Measurements from ENCODE around the gene ADAM12. TPM values are rescaled to one million over a fixed set of nuclear protein-coding genes. Genes with fewer than 3 reads are reported as not detected.
"Not testable (repeated sequence)": the region's sequence is repeated elsewhere in the genome, so short reads cannot be mapped to it uniquely, and the experiment has no call there.

ADAM12 gene
- polyA plus RNA-seq, 3 donors, result 1.0 to 9.2 (median 1.5) TPM

DNA sequence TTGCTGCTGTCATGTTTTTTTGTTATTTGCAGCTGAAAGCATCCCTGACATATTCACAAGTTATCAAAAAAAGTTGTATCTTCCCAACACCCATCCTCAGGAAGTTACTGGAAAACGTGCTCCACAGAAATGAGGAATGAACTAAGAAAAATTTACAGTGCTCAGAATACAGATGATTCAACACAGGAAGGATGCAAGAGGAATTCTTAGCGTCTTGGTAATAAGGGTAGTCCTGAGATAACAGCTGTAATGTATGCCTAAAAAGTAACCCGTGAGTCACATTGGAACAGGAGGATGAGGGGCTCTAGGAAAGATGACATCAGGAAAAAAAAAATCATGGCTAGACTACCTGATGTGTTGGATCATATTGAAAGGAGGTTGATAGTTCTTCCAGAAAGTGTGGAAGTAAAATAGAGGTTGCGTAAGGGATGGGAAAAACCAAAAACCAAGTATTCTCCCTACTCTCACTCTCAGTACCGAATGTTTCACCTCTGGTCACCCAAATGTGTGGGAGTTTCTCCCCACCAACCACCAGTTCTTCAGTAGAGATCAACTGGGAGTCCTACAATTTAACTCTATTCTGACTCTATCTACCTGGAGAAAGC is 3.9 kb downstream of the ADAM12 start:
- no peak overlapping the region for H3K27ac ChIP-seq (ENCODE audit: low read depth, low read length)

DNA sequence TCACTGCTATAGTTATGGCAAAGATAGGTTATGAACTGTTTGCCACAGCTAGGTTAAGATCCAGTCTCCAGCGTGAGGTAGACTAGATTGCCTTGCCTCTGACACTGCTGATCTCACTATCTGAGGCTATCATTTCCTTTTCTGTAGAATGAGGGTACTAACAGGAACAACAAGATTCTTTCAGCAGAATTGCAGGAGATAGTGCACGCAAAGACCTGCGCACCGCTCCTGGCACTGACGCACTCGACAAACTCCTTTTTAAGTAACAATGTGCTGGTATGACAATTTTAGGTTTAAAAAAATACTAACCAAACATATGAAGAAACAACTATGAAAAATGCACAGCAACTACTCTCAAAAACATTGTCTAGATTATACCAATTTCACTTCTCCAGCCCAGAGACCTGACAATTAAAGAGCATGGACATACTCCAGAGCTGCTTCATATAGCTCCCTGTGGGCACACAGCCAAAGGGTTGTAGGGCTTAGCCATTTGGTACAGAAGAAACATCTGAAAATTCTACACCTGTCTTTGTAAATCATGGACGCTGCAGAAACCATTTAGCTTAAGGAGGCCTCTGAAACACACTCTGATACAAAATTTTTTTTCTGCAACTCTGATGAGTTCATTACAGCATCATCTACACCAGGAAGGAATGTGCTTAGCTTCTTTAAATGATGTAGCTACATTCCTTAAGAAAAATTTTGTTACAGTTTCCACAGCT is 7.8 kb downstream of the ADAM12 start:
- H3K27ac ChIP-seq (ENCODE audit: low read depth, low read length), result no peak overlapping the region
- 79 to 85% (median 84%) methylated on average over 7 of the region's 7 CpGs for WGBS, 3 donors

More for the DNA sequence above, 3.9 kb downstream of the ADAM12 start:
- 77 to 80% (median 79%) methylated on average over 5 of the region's 5 CpGs for WGBS, 3 donors

DNA sequence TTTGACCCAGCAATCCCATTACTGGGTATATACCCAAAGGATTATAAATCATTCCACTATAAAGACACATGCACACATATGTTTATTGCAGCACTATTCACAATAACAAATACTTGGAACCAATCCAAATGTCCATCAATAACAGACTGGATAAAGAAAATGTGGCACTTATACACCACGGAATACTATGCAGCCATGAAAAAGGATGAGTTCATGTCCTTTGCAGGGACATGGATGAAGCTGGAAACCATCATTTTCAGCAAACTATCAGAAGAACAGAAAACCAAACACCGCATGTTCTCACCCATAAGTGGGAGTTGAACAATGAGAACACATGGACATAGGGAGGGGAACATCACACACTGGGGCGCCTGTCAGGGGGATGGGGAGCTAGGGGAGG is 9.1 kb downstream of the ADAM12 start:
- WGBS, 3 donors, result 84 to 96% (median 92%) methylated on average over 3 of the region's 3 CpGs
- H3K27ac ChIP-seq (ENCODE audit: low read depth, low read length), result not testable (repeated sequence)

DNA sequence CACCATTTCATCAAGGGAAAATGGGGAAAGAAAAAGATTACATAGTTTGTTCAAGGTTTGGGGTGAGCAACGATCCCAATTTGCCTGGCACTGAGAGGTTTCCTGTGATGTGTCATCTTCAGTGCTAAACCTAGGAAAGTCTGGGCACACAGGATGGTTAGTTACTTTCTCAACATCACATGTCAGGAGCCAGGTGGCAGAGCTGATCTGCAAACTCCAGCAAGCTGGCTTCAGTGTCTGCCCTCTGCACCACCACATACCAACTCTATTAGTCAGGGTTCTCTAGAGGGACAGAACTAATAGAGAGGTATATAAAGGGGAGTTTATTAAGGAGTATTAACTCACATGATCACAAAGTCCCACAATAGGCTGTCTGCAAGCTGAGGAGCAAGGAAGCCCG is 11.3 kb downstream of the ADAM12 start:
- no peak overlapping the region for H3K27ac ChIP-seq (ENCODE audit: low read depth, low read length)
- WGBS, 3 donors, result 63 to 87% (median 85%) methylated on average over 2 of the region's 2 CpGs

DNA sequence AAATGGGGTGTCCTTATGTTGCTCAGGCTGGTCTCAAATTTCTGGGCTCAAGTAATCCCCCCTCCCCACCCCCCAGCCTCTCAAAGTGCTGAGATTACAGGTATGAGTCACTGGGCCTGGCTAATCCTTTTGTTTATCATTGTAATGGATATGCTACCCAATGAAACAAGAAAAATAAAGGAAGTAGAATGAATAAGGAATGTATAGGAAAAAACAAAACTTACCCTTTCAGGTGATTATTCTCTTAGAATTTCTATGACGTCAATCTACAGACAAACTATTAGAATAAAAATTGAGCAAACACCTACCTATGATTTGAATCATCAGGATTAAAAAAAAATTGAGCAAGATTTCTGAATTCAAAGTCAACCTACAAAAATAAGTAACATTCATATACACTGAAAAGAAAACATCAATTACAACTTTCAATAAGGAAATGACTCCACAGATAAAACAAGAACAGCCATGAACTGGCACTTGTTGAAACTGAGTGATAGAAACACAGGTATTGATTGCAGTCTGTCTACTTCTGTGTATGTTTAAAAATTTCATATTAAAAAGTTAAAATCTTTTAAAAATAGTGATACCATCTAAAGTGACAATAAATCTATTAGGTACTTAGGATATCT is 12.2 kb downstream of the ADAM12 start:
- no peak overlapping the region for H3K27ac ChIP-seq (ENCODE audit: low read depth, low read length)
- WGBS, 3 donors, result 85 to 96% (median 93%) methylated on average over 1 of the region's 1 CpG

DNA sequence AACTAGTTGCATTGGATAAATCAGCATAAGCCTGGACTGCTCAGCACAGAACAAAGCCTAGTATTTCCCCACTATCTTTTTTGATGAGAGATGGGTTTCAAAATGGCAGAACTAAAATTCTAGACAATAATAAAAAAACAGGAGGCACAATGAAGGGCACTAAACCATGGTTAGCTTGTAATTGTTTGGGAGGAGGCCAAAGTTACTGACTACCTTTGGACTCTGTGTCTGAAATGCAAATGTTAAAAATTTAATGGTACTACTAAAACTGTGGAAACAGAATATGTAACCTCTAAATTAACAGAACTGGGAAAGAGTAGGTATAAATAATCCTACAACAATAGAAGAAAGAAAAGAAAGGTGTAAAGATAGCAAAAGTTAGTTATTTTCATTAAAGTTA is 13.0 kb downstream of the ADAM12 start:
- no peak overlapping the region for H3K27ac ChIP-seq (ENCODE audit: low read depth, low read length)

DNA sequence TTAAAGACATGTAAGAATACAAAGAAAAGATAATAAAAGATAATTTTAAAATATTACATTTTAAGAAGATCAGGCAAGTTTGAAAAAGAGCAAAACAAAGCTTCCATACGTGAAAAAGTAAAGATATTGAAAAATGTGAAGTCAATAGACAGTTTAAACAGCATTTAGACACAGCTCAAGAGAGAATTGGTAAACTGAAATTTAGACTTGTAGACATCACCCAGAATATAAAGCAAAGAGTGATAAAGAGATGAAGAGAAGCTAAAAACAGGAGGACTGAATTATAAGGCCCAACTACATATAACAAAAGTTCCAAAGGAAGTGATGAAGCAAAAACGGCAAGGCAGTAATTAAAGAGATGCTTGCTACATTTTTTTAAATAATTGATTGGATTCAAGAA is 13.8 kb downstream of the ADAM12 start:
- H3K27ac ChIP-seq (ENCODE audit: low read depth, low read length), result no peak overlapping the region
- WGBS, 3 donors, result 72 to 93% (median 84%) methylated on average over 2 of the region's 2 CpGs

DNA sequence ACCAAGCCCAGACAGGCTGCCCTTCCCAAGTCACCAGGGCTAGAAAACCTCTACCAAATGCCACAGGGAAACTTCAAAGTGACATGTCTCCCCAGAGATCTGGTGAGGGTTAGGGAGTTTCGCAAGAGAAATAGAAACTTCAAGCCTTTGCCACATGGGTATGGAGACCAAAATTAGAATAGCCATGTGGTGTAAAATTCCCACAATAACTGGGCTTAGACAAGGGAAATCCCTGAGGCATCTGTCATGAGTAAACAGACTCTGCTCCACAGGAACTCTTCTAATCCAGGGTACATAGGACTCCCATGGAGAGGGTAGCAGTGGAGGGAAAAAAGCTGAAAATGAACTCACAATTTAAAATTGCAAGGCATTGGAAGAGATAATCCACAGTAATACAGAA is 14.3 kb downstream of the ADAM12 start:
- no peak overlapping the region for H3K27ac ChIP-seq (ENCODE audit: low read depth, low read length)
- 74 to 89% (median 83%) methylated on average over 1 of the region's 1 CpG for WGBS, 3 donors

DNA sequence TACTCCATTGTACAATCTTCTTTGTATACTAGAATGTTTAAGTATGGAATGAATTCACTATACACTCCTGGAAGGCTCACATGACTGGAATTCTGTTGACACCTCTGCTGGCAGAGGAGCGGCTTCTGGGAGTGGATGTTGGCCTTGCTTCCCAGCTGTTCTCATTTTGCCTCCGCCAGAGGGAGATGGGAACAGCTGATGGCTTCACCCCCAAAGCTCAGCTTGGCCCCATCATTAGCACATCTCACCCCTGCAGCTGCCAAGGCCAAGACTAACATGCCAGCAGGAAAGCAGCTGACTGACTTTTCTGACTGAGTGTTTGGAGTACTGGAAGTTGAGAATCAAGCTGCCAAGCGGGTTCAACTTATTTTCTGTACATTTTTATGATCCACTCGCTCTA is 15.1 kb downstream of the ADAM12 start:
- H3K27ac ChIP-seq (ENCODE audit: low read depth, low read length), result no peak overlapping the region
- WGBS, 3 donors, result 81 to 83% (median 83%) methylated on average over 4 of the region's 4 CpGs

DNA sequence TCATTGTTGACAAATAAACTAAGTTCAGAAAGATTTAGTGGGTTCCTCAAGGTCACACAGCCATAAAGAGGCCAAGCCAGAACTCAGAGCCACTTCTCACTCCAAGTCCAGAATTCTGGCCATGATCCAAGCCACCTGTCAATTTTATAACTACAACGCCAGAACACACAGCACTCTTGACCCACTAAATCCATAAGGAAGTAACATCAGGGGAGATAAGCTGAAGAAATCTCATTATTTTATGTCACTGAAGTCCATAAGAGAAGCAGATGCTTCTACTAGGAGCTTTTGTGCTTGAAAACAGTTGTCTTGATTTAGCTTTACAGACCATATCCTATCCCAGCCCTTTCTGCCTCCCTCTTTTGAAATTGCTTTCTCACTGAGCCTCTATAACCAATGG is 15.9 kb downstream of the ADAM12 start:
- WGBS, 3 donors, result 7 to 28% (median 11%) methylated on average over 1 of the region's 1 CpG
- no peak overlapping the region for H3K27ac ChIP-seq (ENCODE audit: low read depth, low read length)

DNA sequence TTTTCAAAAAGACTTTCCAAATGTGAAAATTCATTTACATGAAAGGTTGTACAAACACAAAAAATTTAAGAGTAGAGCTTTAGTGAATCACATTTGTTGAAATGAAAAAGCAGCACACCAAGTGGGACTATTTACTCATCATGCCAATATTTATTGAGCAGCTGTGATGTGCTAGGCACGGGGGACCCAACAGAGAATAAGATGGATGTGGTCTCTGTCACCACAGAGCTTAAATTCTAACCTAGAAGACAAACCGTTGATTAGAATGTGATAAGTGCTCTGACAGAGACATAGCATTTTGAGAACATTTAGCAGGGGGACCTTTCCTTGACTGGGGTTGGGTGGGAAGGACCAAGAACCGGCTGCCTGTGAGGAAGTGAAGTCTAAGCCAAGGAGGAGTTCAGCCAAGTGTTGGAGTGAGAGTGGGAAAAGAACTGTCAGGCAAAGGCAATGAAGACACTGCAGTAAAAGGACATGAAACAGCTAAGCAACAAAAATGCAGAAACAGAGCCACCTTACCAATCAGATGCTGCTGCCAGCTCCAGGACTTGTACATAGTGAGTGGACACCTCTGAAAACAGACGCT is 19.1 kb downstream of the ADAM12 start:
- WGBS, 3 donors, result 25 to 31% (median 25%) methylated on average over 4 of the region's 4 CpGs
- H3K27ac ChIP-seq (ENCODE audit: low read depth, low read length), result no peak overlapping the region

DNA sequence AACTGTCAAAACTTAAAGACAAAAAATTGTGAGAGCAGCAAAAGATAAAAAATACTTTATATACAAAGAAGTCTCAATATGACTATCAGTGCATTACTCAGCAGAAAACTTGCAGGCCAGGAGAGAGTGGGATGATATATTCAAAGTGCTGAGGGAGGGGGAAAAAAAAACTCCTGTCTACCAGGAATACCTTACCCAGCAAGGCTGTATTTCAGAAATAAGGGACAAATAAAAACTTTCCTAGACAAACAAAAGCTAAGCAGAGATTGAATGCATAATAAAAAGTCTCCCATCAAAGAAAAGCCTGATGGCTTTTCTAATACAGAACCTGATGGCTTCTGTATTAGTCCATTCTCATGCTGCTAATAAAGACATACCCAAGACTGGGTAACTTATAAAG is 31.1 kb downstream of the ADAM12 start:
- H3K27ac ChIP-seq (ENCODE audit: low read depth, low read length), result no peak overlapping the region

DNA sequence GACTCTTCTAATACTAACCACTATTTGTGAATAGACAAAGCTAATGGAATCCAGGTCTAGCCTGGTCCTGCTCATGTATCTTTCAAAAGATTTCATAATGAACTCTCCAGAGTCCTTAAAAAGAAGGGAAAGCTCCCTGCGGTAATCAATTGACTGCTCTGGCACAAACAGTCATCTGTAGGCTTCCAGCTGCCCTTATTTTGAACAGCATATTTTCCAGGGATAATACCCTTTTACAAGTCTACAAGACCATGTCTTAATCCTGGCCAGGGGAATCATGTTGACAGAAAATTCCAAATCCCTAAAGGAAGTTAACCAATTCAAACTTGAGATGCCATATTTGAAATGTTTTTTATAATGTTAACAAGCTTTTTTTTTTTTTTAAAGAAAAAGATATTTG is 34.6 kb downstream of the ADAM12 start:
- no peak overlapping the region for H3K27ac ChIP-seq (ENCODE audit: low read depth, low read length)
- WGBS, 3 donors, result 77 to 88% (median 82%) methylated on average over 1 of the region's 1 CpG

DNA sequence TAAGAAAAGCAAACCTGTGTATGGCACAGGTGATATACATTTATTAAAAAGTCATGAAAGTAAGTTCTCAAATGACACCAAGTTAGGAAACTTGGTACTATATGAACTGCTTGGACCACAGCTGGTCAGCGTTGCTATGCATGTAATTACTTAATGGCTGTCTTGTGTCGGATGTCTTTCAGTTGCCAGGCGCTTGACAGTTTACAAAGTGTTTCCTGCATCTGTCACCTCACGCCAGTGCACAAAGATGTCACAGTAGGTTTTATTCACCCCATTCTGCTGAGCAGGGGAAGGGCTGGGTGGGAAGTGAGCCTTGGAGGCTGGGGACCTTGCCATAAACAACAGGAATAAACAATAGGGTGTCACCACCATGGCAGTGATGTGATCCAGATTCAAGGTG is 35.8 kb downstream of the ADAM12 start:
- 66 to 76% (median 69%) methylated on average over 4 of the region's 4 CpGs for WGBS, 3 donors
- H3K27ac ChIP-seq (ENCODE audit: low read depth, low read length), result no peak overlapping the region

DNA sequence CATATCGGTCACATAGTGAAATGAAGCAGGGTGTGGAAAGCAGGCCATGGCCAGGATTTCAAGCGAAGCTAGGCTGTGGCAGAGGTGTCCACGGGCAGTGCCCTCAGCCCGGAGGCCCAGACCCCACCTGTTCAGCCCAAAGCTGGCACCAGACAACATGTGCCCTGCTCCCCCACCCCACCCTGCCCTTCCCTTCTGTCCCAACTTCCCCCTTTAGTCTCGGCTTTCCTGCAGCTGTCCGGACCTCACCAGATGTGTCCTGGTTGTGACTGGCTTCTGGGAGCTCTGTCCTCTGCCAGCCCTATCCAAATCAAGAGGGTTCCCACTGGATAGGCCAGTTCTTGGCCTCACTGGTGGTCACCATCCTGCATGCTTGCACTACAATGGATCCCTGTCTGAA is 37.3 kb downstream of the ADAM12 start:
- 69 to 91% (median 77%) methylated on average over 6 of the region's 6 CpGs for WGBS, 3 donors
- H3K27ac ChIP-seq (ENCODE audit: low read depth, low read length), result no peak overlapping the region

DNA sequence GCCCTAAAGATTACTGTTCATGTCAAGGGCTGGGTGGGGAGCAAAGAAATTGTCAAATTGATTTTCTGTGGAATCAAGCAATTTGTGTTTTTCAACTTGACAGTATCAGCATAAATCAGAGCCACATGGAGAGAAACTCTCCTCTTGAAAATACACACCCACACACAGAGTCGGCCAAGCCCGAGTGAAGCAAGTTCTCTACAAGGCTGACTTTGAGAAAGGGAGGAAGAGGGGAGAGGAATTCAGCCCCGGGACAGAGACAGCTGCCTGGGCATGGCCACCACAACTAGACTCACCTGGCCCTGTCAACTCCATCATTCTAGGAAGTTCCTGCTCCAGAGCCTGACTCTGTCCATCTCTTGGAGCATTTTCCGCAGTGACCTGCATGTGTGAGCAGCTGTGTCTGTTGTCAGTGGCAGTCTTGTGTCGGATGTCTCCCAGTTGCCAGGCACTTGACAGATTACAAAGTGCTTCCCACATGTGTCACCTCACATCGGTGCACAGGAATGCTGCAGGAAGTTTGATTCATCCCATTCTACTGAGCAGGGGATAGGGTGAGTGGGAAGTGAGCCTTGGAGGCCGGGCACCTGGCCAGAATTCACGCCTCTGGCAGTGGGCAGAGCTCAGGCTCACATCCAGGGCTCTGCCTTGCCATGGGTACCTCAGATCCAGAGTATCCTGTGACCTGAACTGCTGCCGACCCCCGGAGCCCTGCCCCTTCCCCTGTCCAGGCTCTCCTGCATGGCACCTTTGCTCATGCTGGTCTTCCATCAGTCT is 37.9 kb downstream of the ADAM12 start:
- 46 to 57% (median 54%) methylated on average over 10 of the region's 10 CpGs for WGBS, 3 donors
- no peak overlapping the region for H3K27ac ChIP-seq (ENCODE audit: low read depth, low read length)

DNA sequence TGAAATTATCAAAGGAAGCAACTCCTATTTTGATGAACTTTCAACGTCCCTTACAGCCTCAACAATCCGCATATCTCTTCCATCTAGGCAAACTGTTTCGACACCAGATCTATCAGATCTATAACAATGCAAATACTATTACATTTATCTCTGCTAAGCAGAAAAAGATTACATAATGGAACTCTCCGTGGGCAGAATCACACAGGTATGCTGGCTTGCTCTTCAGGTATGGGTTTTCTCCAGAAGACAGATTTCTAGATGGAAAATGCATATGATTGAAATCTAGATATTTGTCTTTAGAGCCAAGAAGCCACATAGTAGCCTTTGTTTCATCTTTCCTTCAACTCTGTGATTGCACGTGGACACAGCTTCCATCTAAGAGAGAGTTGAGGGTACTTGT is 38.6 kb downstream of the ADAM12 start:
- WGBS, 3 donors, result 45 to 84% (median 81%) methylated on average over 5 of the region's 5 CpGs
- H3K27ac ChIP-seq (ENCODE audit: low read depth, low read length), result no peak overlapping the region

DNA sequence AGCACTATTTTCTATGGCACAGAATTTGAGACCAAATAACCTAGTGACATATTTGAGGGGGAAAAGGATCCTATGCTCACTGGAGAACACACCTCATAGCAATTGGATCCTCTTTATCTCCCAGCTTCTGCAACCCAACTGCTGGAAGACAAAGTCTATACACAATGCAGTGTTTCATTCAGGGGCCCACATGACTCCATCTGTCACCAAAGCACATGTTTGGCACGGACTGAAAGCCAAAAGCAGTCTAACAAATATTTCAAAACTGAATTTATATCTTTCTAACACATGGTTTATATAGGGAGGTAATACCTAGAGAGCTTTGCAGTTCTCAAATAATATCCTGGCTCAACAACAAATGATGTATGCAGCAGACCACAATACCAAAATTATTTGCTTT is 39.2 kb downstream of the ADAM12 start:
- H3K27ac ChIP-seq (ENCODE audit: low read depth, low read length), result no peak overlapping the region
- WGBS, 3 donors, result 37 to 56% (median 50%) methylated on average over 1 of the region's 1 CpG

DNA sequence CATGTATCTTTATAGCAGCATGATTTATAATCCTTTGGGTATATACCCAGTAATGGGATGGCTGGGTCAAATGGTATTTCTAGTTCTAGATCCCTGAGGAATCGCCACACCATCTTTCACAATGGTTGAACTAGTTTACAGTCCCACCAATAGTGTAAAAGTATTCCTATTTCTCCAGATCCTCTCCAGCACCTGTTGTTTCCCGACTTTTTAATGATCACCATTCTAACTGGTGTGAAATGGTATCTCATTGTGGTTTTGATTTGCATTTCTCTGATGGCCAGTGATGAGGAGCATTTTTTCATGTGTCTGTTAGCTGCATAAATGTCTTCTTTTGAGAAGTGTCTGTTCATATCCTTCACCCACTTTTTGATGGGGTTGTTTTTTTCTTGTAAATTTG is 44.8 kb downstream of the ADAM12 start:
- not testable (repeated sequence) for H3K27ac ChIP-seq (ENCODE audit: low read depth, low read length)
- WGBS, 3 donors, result 75 to 90% (median 86%) methylated on average over 2 of the region's 2 CpGs

Data from adipose tissue (tissue), 3 donors.